Activated CD4-positive, alpha-beta T cell treated with anti-CD3 and anti-CD28 coated beads for 48 hours (primary cell): ENCODE measurements around the gene ZDHHC14.

Experiments
- DNase-seq: peaks from one replicate; pipeline ENCODE4 v3.0.0-alpha.2; 2020

The ZDHHC14 gene

GRCh38 chr6:157538168-157538567 is 157.2 kb downstream of the ZDHHC14 start:
- no peak for DNase-seq

DNA sequence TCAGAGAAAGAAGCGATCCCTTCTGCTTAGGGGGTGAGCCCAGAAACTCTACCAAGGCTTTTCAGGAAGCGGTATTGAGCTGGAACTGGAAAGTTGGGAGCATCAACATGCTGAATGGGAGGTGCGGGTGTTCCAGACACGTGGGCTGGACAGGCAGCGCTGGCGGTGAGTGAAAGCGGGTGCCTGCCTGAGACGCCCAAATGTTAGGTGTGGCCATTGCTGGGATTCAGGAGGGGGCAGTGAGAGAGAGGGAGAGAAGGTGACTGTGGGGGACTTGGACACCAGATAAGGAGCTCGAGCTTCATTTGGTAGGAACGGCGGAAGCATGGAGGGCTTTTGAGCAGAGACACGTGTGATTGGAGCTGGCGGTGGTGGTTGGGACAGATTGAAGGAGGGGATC is 157.7 kb downstream of the ZDHHC14 start:
- no peak for DNase-seq

DNA sequence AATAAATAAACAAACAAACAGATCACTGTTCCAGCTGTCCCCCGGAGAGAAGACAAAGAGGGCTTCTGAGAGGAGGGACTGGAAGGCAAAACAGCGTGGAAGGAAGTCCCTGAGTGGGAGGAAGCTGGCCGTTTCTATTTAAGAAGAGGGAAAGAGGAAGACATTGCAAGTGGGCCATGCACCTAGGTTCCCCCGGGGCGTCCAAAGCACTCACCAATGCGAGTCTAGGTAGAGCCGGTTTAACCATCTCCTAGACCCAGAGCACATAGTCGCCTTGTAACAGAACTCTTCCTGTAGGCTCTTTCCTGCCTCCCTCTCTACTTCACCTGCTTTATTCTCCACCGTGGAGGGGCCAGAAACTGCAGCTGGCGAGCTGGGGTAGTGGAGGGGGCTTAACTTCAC is 158.4 kb downstream of the ZDHHC14 start:
- no peak for DNase-seq

GRCh38 chr6:157539900-157540752 is 159.1 kb downstream of the ZDHHC14 start:
- no peak for DNase-seq

DNA sequence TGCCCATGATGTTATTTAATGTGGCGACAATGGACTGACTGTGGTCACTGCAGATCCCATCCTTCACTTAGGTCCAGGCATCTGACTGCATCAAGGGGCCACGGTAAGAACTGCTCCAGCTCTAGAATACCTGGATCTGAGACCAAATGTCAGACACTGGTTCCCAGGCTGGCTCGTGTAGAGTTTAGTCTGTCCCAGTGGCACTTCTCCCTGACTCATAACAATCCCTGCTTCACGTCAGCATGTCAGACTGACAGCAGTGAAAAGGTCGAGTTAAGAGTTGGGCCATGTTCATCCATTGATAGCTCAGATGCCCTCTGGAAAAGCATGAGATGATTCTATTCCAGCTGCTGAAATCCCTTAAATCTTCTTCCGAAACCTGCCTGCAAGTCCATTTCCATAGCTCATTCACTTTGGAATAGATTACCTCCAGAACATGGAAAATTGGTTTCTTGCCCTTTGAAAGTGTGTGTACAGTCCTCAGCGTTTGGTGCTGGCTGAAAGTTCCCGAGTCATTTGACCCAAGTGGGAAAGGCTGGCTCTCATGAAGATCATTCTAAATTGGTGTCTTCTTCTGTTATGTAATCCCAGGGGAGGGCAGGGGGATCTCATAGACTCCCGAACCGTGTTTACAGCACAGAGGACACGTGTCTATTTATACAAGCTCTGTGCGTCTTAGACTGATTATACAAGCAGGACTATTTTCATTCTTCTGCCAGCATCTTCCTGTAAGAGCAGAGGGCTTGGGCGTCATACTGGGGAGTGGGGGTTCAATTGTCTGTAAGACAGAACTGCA is 160.8 kb downstream of the ZDHHC14 start:
- DNase-seq, result no peak

DNA sequence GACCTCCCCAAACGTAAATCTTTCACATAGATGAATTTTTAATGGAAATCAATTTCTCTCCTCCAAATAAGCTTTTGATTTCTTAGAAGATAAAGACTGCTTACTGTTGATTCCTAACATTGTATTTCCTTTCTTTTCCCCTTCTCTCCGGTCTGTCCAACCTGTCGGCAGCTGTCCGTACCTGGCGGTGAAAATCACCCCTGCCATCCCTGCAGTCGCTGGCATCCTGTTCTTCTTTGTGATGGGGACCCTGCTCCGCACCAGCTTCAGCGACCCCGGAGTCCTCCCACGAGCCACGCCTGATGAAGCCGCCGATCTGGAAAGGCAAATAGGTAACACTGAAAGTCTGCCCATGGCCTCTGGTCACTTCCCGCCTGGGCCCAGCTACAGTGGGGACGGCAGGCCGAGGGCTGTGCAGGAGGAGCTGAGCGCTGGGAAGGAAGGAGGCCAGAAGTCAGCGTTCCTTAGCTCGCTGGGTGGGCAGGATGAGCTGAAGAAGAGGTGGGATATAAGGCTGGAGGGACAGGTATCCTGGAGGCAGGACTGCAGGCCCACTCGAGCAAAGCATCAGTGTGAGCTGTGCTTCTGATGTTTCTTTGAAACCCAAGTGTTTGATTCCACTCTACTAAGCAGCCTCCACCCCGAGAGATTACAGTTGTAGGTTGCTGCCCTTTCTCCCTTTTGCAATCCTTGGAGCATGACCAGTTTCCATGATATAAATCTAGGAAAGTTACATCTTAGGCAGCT is 161.6 kb downstream of the ZDHHC14 start:
- DNase-seq, result no peak

- DNase-seq, result no peak
Measured at GRCh38 chr6:157546321-157546720, 165.3 kb downstream of the ZDHHC14 start.

- no peak for DNase-seq
Measured at GRCh38 chr6:157547112-157547511, 166.1 kb downstream of the ZDHHC14 start.

GRCh38 chr6:157548635-157549467 is 167.9 kb downstream of the ZDHHC14 start:
- DNase-seq, result no peak

DNA sequence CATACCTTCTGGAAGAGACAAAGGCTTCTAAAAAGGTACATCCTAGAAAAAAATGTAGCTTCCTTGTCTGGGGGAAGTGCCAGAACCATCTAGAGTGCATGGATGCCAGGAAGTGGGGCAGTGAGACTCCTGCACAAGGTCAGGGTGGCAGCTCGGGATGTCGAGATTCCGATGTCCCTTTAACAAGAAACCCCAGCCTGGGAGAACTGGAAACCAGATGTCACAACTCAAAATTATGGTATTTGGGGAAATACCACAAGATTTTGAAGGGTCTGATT is 168.4 kb downstream of the ZDHHC14 start:
- DNase-seq, result no peak

DNA sequence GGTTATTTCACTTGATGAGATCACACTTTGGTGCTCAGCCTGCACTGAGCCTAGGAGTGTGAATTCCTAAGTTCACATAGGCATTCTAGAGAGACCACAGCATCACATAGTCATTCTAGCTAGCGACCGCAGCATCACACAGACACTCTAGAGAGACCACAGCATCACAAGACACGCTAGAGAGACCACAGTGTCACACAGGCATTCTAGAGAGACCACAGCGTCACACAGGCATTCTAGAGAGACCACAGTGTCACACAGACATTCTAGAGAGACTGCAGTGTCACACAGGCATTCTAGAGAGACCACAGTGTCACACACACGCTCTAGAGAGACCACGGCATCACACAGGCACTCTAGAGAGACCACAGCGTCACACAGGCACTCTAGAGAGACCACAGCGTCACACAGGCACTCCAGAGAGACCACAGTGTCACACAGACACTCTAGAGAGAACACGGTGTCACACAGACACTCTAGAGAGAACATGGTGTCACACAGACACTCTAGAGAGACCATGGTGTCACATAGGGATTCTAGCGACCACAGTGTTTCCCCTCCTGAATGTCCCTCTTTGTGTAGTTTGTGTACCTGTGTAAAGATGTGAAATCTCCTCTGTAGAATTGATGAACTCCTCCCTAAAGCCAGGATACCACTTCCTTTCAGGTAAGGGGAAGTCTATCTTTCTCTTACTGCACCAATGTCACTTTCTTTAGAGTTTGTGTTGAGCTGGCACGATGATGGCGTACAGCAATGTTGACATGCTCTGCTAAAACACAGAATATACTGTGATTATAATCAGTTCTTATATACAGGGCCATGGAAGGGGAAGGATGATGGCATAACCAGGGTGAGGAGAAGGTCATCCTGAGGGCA is 169.4 kb downstream of the ZDHHC14 start:
- DNase-seq, result peak; percentile 43

DNA sequence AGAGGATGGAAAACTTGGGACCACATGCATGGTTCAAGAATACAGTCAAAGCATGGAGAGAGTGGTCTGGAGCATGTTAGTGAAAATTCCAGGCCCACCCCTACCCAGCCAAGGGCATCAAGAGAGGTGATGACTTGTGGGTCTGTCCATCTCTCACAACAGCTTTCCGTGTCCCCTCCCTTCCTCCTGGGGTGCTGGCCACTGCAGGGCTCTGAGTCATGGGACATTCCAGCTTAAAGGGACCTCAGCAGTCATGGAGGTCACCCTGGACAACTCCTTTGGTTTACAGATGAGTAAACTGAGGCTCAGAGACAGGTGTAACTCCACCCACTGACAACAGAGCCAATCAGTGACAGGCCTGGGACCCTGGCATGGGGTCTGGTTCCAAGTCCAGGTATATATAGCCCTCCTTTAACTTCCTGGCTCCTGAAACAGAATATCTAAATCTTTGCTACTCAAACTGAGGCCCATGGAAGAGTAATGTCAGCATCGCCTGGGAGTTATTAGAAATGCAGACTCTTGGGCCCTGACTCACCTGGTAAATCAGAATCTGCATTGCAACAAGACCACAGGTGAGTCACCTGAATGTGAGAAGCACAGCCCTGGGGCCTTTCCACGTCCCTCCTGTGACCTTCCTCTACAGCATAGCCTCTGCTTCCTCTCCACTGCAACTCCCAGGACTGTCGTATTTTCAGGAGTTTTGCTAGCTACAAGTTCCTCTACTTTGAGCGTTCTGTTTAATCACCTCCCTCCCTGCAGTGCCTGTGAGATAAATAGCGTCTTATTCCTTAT is 170.2 kb downstream of the ZDHHC14 start:
- DNase-seq, result no peak

DNA sequence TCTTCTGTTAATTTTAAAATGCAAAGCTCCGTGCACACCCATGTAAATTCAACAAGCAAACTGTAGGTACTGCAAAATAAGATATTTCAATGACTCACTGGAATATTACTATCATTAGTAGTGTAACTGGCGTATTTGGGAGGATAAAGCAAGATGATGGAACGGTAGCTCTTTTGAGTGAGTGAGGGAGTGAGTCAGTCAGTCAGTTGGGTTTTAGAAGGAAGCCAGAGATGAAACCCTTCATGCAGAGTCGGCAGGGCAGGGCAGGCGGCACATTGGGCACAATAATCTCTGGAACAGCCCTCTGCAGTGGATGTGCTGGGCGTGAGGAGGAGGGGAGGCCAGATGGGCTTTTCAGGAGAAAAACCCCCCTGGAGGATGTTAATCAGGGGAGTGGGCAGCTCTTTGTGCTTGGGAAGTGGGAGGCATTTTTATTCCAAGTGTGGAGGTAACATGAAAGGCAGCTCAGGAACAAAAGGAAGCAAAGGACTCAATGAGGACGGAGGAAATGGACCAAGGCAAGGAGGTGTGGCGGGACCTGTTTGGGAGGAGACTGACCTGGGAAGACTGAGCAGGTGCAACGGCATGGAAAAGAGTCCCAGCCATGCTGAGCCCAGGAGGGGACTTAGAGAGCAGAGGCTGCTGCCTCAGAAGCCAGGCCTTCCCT is 171.2 kb downstream of the ZDHHC14 start:
- DNase-seq, result no peak

GRCh38 chr6:157552820-157553485 is 172.0 kb downstream of the ZDHHC14 start:
- no peak for DNase-seq

GRCh38 chr6:157554747-157555146 is 173.8 kb downstream of the ZDHHC14 start:
- no peak for DNase-seq

DNA sequence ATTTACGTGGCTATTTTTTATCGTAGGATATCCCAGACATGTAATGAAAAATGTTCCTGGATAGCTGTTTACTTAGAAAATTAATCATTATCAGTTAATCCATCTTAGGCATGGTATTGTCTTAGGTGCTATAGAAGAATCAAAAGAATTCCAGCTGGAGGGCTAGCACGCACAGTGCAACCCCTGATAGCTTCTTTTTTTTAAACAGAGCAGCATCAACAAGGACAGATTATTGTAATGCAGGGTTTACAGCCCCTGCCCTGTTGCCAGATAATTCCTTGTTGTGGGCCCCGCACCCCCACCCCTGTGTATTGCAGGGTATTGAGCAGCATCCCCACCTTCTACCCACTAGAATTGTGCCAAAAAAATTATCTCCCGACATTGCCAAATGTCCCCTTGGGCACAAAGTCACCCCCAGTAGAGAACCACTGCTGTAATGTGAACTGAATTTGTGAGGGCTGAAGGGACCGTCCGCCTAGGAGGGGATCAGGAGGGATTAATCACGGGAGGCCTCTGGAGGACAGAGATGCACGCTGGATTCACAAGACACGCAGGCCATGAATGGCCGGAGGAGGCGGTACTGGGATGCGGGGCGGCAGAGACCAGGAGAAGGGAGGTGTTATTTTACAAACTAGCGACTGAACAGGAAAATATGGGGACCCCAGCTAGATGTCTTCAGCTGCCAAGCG is 174.6 kb downstream of the ZDHHC14 start:
- no peak for DNase-seq

- DNase-seq, result no peak
Measured at GRCh38 chr6:157556144-157556645, 175.2 kb downstream of the ZDHHC14 start.

- no peak for DNase-seq
Measured at GRCh38 chr6:157556671-157557430, 175.9 kb downstream of the ZDHHC14 start.
